Thyroid gland (tissue), 4 donors: ENCODE measurements around the gene NR2F1-AS1.

Source experiments
- POLR2A ChIP-seq, 2 donors: fragments of 450-650 bp; IDR thresholded peaks; one replicate each; pipeline ENCODE4 v1.6.1; 2017; ENCODE audit warnings: antibody characterized with exemption in 2 of 2, mild to moderate bottlenecking in 2 of 2, moderate library complexity in 1 of 2
- TF ChIP-seq, protein P1 (sequence below), 6 experiments: fragments of 200-600 bp in 3 of 6; fragments of 450-650 bp in 3 of 6; sonication (generic) in 3 of 6; IDR thresholded peaks; one replicate each; pipeline ENCODE4 v1.5.1; 2016 to 2019; ENCODE audit warnings: antibody characterized with exemption in 6 of 6, mild to moderate bottlenecking in 2 of 6, inconsistent platforms in 1 of 6, moderate library complexity in 1 of 6

DNA sequence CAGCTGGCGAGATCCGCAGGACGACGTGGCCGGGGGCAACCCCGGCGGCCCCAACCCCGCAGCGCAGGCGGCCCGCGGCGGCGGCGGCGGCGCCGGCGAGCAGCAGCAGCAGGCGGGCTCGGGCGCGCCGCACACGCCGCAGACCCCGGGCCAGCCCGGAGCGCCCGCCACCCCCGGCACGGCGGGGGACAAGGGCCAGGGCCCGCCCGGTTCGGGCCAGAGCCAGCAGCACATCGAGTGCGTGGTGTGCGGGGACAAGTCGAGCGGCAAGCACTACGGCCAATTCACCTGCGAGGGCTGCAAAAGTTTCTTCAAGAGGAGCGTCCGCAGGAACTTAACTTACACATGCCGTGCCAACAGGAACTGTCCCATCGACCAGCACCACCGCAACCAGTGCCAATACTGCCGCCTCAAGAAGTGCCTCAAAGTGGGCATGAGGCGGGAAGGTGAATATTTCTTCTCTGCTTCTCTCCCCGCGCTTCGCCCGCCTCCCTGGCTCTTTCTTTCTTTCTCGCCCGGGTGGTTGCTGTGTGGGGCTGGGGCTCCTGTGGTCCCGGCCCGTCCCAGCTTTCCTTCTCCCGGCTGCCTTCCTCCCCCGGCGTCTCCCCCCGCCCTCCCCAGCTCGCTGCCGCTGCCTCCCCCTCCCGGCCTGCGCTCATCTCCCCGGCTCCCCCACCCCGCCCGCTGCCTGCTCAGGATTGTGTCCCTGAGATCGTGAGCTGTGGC is 4.2 kb upstream of the NR2F1-AS1 start:
- TF ChIP-seq, protein P1, sequence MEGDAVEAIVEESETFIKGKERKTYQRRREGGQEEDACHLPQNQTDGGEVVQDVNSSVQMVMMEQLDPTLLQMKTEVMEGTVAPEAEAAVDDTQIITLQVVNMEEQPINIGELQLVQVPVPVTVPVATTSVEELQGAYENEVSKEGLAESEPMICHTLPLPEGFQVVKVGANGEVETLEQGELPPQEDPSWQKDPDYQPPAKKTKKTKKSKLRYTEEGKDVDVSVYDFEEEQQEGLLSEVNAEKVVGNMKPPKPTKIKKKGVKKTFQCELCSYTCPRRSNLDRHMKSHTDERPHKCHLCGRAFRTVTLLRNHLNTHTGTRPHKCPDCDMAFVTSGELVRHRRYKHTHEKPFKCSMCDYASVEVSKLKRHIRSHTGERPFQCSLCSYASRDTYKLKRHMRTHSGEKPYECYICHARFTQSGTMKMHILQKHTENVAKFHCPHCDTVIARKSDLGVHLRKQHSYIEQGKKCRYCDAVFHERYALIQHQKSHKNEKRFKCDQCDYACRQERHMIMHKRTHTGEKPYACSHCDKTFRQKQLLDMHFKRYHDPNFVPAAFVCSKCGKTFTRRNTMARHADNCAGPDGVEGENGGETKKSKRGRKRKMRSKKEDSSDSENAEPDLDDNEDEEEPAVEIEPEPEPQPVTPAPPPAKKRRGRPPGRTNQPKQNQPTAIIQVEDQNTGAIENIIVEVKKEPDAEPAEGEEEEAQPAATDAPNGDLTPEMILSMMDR (IDR thresholded peaks at IDR 0.05), result no peak
- no peak for TF ChIP-seq POLR2A (IDR thresholded peaks at IDR 0.05)
